Measurements from ENCODE around the gene ACSS1.

- TF ChIP-seq, protein P1, sequence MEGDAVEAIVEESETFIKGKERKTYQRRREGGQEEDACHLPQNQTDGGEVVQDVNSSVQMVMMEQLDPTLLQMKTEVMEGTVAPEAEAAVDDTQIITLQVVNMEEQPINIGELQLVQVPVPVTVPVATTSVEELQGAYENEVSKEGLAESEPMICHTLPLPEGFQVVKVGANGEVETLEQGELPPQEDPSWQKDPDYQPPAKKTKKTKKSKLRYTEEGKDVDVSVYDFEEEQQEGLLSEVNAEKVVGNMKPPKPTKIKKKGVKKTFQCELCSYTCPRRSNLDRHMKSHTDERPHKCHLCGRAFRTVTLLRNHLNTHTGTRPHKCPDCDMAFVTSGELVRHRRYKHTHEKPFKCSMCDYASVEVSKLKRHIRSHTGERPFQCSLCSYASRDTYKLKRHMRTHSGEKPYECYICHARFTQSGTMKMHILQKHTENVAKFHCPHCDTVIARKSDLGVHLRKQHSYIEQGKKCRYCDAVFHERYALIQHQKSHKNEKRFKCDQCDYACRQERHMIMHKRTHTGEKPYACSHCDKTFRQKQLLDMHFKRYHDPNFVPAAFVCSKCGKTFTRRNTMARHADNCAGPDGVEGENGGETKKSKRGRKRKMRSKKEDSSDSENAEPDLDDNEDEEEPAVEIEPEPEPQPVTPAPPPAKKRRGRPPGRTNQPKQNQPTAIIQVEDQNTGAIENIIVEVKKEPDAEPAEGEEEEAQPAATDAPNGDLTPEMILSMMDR (conservative IDR thresholded peaks at IDR 0.05): no peak
- no peak for TF ChIP-seq ZFX (IDR thresholded peaks at IDR 0.05)
Observed at GRCh38 chr20:24968278-24968800, 89.6 kb downstream of the ACSS1 start.
